ENCODE measurements around the gene AFTPH. TPM values are rescaled to one million over a fixed set of nuclear protein-coding genes. Genes with fewer than 3 reads are reported as not detected.

AFTPH gene
- total RNA-seq, 1 experiment from 2014 or later, result 18.8 TPM

- ChIA-PET CTCF (interaction anchor here (1.0 to 1.9 kb wide), 4 partner anchors 34 to 438 kb away, joined by 4 to 19 read pairs (median 7); no protein-coding TSS in a partner anchor), POLR2A (ENCODE audit: low non-redundant PET) (interaction anchor here (0.6 kb wide), 1 partner anchor 622 kb away, joined by 3 read pairs; no protein-coding TSS in a partner anchor)
- no peaks in the 10 kb centered on the region for H3K36me3 ChIP-seq (ENCODE audit: insufficient read depth, low read length, poor library complexity, severe bottlenecking)
- H3K4me1 ChIP-seq (ENCODE audit: insufficient read depth, low read length, poor library complexity, severe bottlenecking), result no peaks in the 10 kb centered on the region
- TF ChIP-seq CTCF (conservative IDR thresholded peaks at IDR 0.05; ENCODE audit: low read depth, low read length) (no peak), EZH2 (IDR thresholded peaks at IDR 0.05; ENCODE audit: borderline replicate concordance, low read depth, low read length, poor library complexity, severe bottlenecking) (no peak)
- no peak overlapping the region for H3K27ac ChIP-seq (ENCODE audit: low read depth, low read length, poor library complexity, severe bottlenecking)
- no peak overlapping the region for H3K4me3 ChIP-seq (ENCODE audit: low read depth, low read length, poor library complexity, severe bottlenecking)
- intact Hi-C loops (cut with micrococcal nuclease; ENCODE audit: unreplicated experiment), result loop anchor here (1.0 to 2.0 kb wide), 2 partner anchors 156 to 439 kb away; no protein-coding TSS in a partner anchor
- no peaks in the 10 kb centered on the region for H3K27me3 ChIP-seq (replicated peaks; ENCODE audit: insufficient read depth, low read depth, low read length, poor library complexity)
- no peak for DNase-seq (ENCODE audit: low spot score)
- no TSS peak for BruUV-seq (replicated peaks)
- no peaks in the 10 kb centered on the region for H3K9me3 ChIP-seq (ENCODE audit: low read depth, low read length, poor library complexity, severe bottlenecking)
These were observed 36.7 kb upstream of the AFTPH start for GRCh38 chr2:64487256-64488049.

GRCh38 chr2:64488050-64488974, 35.8 kb upstream of the AFTPH start:
- intact Hi-C loops (cut with micrococcal nuclease; ENCODE audit: unreplicated experiment), result loop anchor here (1.0 kb wide), 1 partner anchor 157 kb away; no protein-coding TSS in a partner anchor
- Histone ChIP-seq H3K36me3 (ENCODE audit: insufficient read depth, low read length, poor library complexity, severe bottlenecking) (no peaks in the 10 kb centered on the region), H3K4me1 (ENCODE audit: insufficient read depth, low read length, poor library complexity, severe bottlenecking) (no peaks in the 10 kb centered on the region), H3K9me3 (ENCODE audit: low read depth, low read length, poor library complexity, severe bottlenecking) (no peaks in the 10 kb centered on the region), H3K27me3 (replicated peaks; ENCODE audit: insufficient read depth, low read depth, low read length, poor library complexity) (no peaks in the 10 kb centered on the region), H3K4me3 (ENCODE audit: low read depth, low read length, poor library complexity, severe bottlenecking) (no peak overlapping the region), H3K27ac (ENCODE audit: low read depth, low read length, poor library complexity, severe bottlenecking) (no peak overlapping the region)
- ChIA-PET POLR2A (ENCODE audit: low non-redundant PET) (interaction anchor here (0.6 kb wide), 1 partner anchor 621 kb away, joined by 3 read pairs; no protein-coding TSS in a partner anchor), CTCF (interaction anchor here (0.5 to 1.9 kb wide), 5 partner anchors 27 to 439 kb away, joined by 4 to 19 read pairs (median 5); no protein-coding TSS in a partner anchor)
- TF ChIP-seq CTCF (conservative IDR thresholded peaks at IDR 0.05; ENCODE audit: low read depth, low read length) (peak; percentile 94), EZH2 (IDR thresholded peaks at IDR 0.05; ENCODE audit: borderline replicate concordance, low read depth, low read length, poor library complexity, severe bottlenecking) (no peak)
- BruUV-seq (replicated peaks), result no TSS peak
- peak; percentile 73 for DNase-seq (ENCODE audit: low spot score)

GRCh38 chr2:64489081-64489751, 34.9 kb upstream of the AFTPH start:
- no TSS peak for BruUV-seq (replicated peaks)
- Histone ChIP-seq H3K4me3 (ENCODE audit: low read depth, low read length, poor library complexity, severe bottlenecking) (no peak overlapping the region), H3K27me3 (replicated peaks; ENCODE audit: insufficient read depth, low read depth, low read length, poor library complexity) (no peaks in the 10 kb centered on the region), H3K9me3 (ENCODE audit: low read depth, low read length, poor library complexity, severe bottlenecking) (no peaks in the 10 kb centered on the region), H3K4me1 (ENCODE audit: insufficient read depth, low read length, poor library complexity, severe bottlenecking) (no peaks in the 10 kb centered on the region), H3K27ac (ENCODE audit: low read depth, low read length, poor library complexity, severe bottlenecking) (no peak overlapping the region), H3K36me3 (ENCODE audit: insufficient read depth, low read length, poor library complexity, severe bottlenecking) (no peaks in the 10 kb centered on the region)
- POLR2A ChIA-PET (ENCODE audit: low non-redundant PET), result no interaction called here
- TF ChIP-seq CTCF (conservative IDR thresholded peaks at IDR 0.05; ENCODE audit: low read depth, low read length), result no peak
- no peak for TF ChIP-seq EZH2 (IDR thresholded peaks at IDR 0.05; ENCODE audit: borderline replicate concordance, low read depth, low read length, poor library complexity, severe bottlenecking)
- CTCF ChIA-PET, result interaction anchor here (1.1 kb wide), 1 partner anchor 158 kb away, joined by 4 read pairs; no protein-coding TSS in a partner anchor
- no peak for DNase-seq (ENCODE audit: low spot score)
- intact Hi-C loops (cut with micrococcal nuclease; ENCODE audit: unreplicated experiment), result no loop called here
